Cardiac fibroblast (primary cell): ENCODE data around the gene LAMC1.

ENCODE experiments used
- DNase-seq, 2 donors: peaks; one replicate each; pipeline versions ENCODE4 v3.0.0 to v3.0.0-alpha.2; 2010; ENCODE audit warnings: low read depth in 2 of 2
- H3K4me3 ChIP-seq, 2 donors: replicated peaks in 1 of 2; 1 replicate in 1 of 2; 2 replicates in 1 of 2; pipeline ENCODE4 v1.5.1; 2011; ENCODE audit warnings: low read depth in 2 of 2, low read length in 2 of 2, mild to moderate bottlenecking in 2 of 2, moderate library complexity in 1 of 2
- TF ChIP-seq, protein P1 (sequence below): IDR thresholded peaks from one replicate; pipeline ENCODE4 v1.5.1; 2011; ENCODE audit warnings: low read depth, mild to moderate bottlenecking, low read length, inconsistent platforms

The LAMC1 gene

DNA sequence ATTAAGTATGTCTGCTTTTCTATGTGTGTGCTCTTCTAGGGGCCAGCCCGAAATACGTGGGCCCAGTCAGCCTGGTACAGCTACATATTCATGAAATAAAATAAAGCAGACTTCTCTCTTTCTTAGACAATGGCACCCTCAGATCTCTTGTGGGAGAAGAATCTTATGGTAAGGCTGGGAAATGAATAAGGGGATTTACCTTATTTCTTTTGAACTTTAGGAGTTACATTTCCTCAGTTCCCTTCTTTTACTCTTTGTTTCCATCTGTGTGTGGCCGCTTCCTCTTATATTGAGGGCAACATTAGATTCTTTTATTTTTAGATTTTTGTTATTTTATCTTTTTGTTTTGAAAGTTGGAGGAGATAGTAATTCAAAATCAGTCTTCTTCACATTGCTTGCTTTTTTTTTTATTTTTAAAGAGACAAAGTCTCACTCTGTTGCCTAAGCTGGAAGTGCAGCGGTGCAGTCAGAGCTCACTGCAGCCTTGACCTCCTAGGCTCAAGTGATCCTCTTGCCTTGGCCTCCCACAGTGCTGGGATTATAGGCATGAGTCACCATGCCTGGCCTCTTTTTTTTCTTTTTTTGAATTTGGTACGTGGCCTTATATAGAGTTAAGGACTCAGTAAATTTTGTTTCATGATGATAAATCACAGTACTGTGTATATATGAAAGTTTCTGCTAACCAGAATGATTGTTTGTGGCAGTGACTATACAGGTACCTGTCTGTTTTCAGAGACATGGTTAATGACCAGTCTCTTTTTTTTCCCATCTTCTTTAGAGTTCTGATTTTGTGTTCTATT is 9.1 kb downstream of the LAMC1 start:
- TF ChIP-seq, protein P1, sequence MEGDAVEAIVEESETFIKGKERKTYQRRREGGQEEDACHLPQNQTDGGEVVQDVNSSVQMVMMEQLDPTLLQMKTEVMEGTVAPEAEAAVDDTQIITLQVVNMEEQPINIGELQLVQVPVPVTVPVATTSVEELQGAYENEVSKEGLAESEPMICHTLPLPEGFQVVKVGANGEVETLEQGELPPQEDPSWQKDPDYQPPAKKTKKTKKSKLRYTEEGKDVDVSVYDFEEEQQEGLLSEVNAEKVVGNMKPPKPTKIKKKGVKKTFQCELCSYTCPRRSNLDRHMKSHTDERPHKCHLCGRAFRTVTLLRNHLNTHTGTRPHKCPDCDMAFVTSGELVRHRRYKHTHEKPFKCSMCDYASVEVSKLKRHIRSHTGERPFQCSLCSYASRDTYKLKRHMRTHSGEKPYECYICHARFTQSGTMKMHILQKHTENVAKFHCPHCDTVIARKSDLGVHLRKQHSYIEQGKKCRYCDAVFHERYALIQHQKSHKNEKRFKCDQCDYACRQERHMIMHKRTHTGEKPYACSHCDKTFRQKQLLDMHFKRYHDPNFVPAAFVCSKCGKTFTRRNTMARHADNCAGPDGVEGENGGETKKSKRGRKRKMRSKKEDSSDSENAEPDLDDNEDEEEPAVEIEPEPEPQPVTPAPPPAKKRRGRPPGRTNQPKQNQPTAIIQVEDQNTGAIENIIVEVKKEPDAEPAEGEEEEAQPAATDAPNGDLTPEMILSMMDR = no peak
- peak in 1 of 2 donors; percentile 65 for DNase-seq
- H3K4me3 ChIP-seq = no peak overlapping the region

DNA sequence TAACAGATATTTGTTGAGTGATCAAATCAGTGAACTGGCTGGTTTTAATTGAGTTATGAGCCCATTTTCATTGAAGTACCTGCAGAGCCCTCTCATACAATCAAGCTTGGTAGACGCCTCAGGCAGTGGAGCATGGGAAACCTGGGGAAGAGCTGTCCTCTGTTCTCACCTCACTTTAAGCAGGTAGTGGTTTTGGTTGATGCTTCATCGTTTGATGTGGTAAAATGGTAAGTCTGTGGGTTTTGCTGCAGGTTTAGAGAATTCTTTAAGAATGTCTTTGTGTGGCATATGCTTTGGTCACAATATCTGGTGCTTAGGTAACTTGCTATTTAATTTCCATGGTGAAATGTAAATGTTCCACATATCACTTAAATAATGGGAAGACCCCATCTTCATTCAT is 10.0 kb downstream of the LAMC1 start:
- H3K4me3 ChIP-seq = no peak overlapping the region
- peak in 1 of 2 donors; percentile 0 for DNase-seq
- TF ChIP-seq, protein P1 = no peak

DNA sequence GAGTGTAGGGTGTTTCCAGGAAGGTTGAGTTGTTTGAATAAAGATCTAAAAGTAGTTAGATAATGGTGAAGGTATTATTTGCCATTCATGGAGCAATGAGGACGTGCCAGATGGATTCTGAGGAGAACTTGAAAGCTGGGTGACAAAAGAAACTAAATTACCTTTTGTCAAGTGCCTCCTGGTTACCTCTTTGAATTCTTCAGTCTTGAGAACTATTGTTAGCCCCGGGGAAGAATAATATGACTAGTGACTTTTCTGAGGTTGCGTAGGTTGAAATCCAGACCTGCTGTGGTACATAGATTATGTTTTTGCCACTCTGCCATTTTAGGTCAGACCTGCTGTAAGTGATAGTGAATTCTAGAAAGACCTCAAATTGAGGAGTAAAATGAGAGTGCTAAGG is 11.5 kb downstream of the LAMC1 start:
- H3K4me3 ChIP-seq = no peak overlapping the region
- DNase-seq = peak in 1 of 2 donors; percentile 0
- TF ChIP-seq, protein P1 = no peak

DNA sequence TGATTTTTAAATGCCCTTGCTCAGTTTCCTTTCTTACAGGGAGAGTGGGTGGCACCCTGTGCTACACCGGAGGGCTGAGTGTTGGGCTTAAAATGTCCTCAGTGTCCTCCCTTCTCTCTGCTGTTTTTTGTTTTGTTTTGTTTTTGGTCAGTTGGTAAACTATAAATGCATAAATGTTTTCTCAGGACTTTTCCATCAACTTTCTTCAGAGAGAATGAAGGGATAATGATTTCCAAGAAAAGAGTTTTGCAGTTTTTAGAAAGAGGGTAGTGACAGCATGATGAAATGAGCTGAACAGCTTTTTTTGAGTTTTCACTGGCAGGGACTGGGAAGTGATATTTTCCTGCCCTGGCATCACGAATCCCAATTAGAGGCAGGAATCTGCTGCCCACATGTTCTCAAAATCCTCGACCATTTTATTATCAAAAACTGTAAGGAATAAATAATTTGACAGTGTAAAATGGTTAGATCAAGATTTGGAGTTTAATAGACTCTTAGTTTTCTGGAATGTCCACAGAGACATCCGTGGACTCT is 15.2 kb downstream of the LAMC1 start:
- no peak overlapping the region for H3K4me3 ChIP-seq
- DNase-seq = no peak
- TF ChIP-seq, protein P1 = no peak

DNA sequence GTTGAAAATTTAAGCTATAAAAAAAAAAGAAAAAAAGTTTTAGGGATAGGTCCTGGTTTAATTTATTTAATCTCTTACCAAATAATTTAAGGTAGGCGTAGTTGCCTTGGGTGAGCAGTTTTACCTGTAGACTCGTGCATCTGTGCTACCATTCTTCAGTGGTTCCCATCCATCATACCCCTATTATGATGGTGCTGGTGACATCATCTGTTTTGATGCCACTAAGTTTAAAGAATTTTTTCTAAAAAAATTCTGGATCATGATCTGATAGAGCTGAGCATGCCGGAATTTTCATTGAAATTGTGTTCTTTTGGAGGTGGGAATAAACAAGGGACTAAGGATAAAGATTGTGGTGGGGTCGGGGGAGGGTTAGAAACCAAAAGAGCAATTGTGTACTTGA is 15.7 kb downstream of the LAMC1 start:
- no peak overlapping the region for H3K4me3 ChIP-seq
- TF ChIP-seq, protein P1 = no peak
- DNase-seq = no peak

DNA sequence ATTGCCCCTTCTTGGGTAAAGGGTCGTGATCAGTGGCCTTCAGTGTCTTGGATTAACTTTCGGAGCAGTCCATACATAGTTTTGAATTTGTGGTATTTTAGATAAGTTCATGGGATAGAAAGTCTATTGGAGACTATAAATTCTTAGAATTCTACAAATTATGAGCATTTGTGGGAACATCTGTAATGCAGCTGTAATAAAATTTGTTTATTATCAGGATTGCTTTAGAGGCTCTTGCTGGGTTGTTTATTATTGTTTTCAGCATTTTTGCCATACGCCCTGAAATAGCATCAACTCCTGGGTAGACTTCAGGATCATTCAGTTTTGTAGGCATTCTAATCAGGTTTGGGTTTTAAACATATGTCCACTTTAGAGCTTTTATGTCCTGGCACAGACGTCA is 16.1 kb downstream of the LAMC1 start:
- H3K4me3 ChIP-seq = peak overlapping the region in 1 of 2 donors; percentile 19
- DNase-seq = no peak

More for the DNA sequence above, 16.1 kb downstream of the LAMC1 start:
- TF ChIP-seq, protein P1 = no peak
